D341Med (cell line): Measurements from ENCODE around the gene RASL12.
A peak's percentile ranks its signal among the peaks of the same experiment; 100 is the strongest.
"Not testable (repeated sequence)": the region's sequence is repeated elsewhere in the genome, so short reads cannot be mapped to it uniquely, and the experiment has no call there.

Experiments used
- DNase-seq: peaks from one replicate; pipeline ENCODE4 v3.0.0; 2012; ENCODE audit warnings: low spot score

RASL12 gene

GRCh38 chr15:65075607-65076395 lies 8.0 kb upstream of the RASL12 start:
- not testable (repeated sequence) for DNase-seq

DNA sequence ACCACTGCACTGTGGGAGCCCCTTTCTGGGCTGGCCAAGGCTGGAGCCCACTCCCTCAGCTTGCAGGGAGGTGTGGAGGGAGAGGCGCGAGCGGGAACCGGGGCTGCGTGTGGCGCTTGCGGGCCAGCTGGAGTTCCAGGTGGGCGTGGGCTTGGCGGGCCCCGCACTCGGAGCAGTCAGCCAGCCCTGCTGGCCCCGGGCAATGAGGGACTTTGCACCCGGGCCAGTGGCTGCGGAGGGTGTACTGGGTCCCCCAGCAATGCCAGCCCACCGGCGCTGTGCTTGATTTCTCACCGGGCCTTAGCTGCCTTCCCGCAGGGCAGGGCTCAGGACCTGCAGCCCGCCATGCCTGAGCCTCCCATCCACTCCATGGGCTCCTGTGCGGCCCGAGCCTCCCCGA lies 7.2 kb upstream of the RASL12 start:
- DNase-seq = not testable (repeated sequence)

DNA sequence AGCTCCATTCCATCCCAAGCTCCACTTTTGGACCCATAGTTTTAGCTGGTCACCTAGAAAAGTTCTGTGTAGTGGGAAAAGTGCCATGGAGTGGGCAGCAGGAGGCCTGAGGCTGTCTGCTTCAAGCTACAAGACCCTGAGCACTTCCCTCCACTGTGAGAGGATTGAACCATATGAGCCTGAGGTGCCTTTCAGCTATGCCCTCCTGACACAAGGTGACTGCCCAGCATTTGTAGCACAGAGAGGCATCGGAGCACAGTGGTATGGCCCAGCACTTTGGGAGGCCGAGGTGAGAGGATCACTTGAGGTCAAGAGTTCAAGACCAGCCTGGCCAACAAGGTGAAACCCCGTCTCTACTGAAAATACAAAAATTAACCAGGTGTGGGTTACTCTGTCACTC lies 4.8 kb upstream of the RASL12 start:
- DNase-seq = no peak

- no peak for DNase-seq
Measured at GRCh38 chr15:65072027-65072426, 4.2 kb upstream of the RASL12 start.

DNA sequence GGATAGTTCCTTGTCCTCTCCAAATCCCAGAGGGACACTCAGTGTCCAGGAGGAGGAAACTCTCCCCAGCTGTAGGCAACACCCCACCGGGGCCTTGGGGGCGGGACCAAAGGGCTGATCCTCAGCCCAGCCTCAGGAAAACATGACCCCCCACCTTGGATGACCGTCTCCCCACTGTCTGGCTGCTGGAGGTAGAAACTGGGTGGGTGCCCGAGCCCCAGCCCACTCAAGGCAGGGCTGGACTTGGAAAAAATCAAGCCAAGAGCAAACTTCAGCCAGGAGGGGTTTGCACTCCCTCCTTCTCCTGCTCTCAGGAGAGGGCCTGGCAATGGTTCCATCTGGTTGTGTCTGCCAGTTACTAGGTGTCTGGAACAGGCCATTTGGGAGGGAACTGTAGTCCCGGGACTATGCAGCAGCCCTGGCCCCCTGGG lies 3.6 kb upstream of the RASL12 start:
- no peak for DNase-seq

DNA sequence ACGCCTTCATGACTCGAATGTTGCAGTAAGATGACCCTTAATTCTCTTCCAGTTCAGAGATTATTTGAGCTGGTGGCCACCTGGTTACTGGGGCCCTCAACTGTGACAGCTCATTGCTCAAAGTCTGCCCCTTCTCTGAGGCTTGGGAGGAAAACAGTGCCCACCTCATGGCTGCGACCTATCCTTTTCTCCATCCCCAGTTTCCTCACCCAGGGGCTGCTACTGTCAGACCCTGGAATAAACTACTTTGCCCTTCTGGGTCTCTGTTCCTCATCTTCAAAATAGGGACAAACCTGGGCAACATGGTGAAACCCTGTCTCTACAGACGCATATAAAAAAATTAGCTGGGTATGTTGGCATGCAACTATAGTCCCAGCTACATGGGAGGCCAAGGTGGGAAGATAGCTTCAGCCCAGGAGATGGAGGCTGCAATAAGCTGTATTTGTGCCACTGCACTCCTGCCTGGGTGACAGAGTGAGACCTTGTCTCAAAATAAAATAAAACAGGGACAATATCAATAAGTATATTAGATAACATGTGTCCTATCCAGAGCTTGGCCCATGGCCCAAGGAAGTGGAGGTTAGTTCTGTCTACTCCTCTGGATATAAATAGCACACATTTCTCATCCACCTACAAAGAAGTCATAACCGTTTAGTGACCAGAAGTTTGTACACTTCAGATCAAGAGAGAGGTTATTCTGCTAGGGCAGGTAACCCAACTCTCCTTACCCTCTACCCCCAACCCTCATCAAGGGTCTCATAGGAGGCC lies 2.2 kb upstream of the RASL12 start:
- no peak for DNase-seq

DNA sequence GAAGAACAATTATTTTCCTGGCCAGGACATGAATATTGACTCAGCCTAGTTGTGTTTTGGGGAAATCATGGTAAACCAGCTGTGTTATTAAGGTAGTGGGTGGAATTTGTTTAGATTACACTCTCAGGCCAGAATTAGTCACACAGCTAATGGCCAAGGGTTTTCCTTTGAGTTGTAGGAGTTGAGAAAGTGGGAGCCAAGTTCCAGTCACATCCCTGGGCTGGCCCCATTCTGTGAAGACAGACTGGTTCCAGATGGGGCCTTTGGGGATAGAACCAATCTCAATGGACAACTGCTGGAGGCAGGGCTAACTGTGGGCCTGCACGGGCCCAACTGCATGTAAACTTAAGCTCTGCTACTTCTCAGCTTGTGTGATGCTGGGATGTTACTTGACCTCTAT lies 1.4 kb upstream of the RASL12 start:
- DNase-seq = no peak

DNA sequence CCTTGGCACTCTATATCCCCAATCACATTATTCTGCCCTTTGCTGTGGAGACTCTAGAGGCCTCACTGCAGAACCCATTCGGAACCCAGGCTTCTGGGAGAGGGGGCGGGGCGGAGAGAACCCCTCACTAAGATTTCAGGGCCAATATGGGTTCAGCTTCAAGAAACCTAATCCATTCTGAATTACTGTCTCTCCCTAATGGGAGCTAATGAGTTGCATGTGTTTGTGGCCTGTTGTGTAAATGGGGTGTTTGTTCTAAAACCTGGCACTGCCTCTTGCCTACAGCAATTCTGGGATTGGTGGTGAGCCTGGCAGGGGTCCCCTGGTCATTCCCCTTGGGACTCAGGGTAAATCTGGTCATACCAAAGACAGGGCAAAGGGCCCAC lies 605 bp upstream of the RASL12 start:
- DNase-seq = no peak

DNA sequence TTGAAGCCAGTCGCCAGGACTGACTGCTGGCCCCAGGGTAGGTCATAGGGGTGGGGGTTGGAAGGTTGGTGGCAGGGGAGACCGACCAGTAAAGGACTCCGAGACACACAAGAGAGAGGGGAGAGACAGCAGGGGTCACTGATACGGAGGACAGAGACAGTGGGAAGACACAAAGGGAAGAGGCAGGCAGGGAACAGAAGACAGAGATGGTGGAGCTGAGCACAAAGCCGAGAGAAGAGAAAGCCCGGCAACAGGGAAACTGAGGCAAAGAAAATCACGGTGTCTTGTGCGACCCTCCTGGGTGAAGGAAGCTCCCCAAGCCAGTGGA lies 510 bp downstream of the RASL12 start:
- no peak for DNase-seq

- DNase-seq = no peak
Measured at GRCh38 chr15:65066635-65067316, 1.0 kb downstream of the RASL12 start.

DNA sequence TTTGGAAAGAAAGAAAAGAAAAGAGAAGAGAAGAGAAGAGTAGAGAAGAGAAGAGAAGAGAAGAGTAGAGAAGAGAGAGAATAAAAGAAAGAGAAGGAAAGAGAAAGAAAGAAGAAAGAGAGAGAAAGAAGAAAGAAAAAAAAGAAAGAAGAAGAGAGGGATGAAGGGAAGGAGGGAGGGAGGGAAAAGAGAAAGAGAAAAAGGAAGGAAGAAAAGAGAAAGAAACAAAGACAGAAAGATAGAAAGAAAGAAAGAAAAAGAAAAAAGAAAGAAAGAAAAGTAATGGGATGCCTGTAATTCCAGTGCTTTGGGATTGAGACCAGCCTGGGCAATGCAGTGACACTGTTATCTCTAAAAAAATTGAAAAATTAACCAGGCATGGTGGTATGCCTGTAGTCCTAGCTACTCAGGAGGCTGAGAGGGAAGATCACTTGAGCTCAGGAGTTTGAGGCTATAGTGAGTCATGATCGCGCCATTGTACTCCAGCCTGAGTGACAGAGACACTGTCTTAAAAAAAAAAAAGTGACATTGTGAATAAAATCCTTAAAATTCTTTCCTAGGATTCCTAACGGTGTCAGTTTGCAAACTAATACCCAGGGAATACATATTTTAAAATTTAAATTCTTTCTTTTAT lies 1.7 kb downstream of the RASL12 start:
- DNase-seq = no peak

GRCh38 chr15:65062726-65063125 lies 5.1 kb downstream of the RASL12 start:
- DNase-seq = no peak

DNA sequence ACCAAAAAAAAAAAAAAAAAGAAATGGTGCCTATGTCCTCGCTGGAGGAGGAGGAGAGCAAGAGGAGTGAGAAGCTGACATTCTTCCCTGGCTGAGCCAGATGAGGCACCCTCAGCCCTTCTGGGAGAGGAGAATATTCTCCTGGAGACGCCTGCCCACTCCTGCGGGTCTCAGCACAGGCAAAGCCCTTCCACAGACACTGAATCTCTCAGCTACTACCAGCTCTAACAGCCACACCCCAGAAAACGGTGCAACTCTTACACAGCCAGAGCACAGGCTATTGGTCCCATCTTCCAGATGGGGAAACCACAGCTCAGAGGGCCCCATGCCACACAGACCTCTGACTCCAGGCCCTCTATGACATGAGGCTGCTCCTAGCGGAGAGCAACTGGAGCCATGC lies 5.7 kb downstream of the RASL12 start:
- no peak for DNase-seq

DNA sequence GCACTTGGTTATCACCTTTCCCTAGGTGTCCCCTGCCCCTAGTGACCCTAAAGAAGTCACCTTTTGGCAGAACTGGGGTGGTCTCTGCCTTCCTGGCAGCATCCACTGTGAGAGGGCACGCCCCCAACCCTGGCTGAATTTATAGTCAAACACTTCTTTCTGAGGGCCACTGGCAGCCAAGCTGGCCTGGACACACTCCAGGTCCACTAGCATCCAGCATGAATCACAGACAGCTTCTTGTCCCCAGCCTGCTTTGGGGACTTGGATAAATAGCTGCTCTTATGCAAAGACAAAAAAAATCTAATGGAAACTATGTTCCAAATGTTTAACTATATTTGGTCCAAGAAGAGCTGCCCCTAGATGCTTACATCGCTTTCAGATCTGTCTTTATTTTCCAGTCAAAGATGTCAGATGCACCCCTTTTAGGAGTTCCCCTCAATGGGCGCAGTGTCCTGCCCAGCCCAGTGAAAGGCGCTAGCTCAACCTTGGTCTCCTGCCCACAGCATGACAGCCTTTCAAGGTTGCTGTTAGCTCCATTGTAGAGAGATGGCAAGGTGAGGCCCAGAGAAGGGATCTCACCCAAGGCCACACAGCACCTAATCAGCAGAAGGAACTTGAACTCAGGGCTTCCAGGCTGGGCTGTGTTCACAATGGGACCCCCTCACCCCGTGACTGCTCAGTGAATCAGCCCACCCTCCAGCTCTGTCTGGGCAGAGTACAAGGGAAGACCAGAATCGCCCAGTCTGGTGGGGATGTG lies 7.0 kb downstream of the RASL12 start:
- DNase-seq = no peak

- DNase-seq = no peak
Measured at GRCh38 chr15:65059931-65060596, 7.7 kb downstream of the RASL12 start.

DNA sequence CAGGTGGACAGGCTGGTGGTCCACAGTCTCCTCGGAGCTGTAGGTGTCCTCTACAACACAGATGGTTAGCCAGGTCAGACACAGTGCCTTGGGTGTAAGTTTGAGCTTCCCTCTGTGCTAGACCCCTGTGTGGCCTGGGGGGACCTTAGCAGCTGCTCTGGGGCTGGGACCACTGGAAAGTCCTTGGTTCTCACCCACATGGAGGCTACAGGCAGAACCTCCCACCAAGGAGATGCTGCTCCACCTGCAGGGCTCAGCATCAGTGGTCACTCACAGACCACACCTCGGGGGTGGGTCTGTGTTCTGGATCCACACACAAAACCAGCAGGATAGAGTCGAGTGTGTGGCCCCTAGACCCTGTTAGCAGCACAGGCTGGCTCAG lies 8.4 kb downstream of the RASL12 start:
- DNase-seq = peak; percentile 6

DNA sequence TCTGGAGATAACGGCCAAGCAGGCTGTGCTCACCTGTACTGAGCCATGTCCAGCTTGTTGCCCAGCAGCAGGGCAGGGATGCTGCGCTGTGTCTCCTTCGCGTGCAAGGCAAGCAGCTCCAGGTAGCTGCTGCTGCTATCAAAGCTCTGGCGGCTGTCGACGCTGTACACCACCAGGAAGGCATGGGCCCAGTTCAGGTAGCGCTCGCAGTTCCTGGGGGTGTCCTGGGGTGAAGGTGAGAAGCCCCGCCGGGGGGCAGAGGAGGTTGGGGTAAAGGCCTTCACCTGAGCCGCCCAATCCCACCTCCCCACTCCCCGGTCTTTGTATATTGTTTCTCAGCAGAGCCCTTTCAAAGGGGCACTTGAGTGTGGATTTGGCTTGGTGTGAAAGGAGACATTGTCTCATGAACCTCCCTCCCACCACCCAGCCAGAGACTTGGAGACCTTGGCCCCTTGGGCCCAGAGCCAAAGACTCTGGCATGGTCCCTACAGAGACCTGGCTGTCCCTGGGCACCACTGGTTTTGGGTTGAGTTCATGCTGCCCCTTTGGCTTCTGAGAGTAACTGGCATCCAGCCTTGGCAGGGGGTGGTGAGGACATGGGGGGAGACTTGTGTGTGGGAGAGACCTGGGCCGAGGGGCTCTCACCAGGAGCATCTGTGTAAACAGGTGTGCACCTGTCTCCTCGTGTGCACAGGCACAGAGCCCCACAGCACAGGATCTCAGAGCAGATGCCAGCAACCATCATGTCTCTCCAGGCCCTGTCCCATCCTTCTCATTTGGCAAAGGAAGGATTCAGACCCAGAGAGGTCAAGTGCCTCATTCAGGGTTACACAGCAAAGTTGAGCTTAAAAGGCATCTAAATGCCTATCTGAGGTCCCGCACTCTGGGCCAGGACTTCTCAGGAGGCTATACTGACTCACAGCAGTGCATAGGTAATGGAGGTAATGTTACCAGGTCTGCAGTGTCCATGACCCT lies 9.1 kb downstream of the RASL12 start:
- peak; percentile 7 for DNase-seq

- no peak for DNase-seq
Measured at GRCh38 chr15:65057549-65057940, 10.2 kb downstream of the RASL12 start.

DNA sequence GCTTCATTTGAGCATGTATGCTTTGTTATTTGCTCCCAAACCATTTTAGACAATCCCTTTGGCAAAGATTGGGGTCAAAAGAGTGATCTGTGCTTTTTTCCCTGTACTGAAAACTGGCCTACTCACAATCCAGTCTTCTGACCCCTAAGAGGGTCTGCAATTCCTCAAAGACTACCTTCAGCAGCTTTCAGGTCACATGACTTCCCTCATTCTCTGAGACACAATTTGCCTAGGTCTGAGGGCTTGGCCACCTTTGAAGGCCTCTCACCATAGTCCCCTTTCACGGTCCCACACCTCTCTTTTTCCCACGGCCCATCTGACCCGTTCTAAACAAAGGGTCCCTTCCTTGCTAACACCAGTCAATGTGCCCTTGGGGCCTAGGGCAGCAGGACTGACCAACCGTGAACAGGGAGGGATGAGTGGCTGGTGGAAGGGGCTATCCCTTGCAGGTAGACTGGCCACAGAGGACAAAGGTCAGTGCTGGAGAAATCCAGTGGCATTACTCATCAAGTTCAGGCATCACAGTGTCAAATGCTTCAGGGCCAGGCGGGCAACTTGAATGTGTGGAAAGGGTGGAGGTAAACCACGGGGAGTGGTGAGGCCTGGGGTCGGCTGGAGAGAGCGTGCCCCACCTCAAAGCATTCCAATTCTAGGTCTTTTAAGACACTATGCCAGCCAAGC lies 10.8 kb downstream of the RASL12 start:
- DNase-seq = no peak

DNA sequence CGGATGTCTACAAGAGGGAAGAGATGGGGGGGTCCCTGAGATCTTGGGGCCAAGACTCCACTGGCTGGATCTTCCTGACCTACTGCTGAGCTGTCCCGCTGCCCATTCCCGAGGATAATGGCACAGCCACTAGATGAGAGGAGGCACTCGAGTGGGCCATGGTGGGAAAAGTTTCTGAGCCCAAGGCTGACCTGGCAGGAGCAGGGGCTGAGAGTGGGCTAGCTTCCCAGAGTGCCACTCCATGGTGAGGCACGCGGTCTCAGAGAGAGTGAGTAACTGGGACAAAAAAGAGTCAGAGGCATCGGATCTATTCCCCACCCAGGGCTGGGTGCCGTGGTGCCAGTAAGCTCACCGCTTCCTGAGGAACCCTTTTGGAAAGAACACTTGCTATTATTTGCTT lies 11.7 kb downstream of the RASL12 start:
- DNase-seq = no peak
